Kidney (tissue), 14 donors: ENCODE measurements around the gene PSEN2. TPM values are rescaled to one million over a fixed set of nuclear protein-coding genes. Genes with fewer than 3 reads are reported as not detected.

Experiments used
- DNase-seq, 5 donors: peaks; one replicate each; pipeline ENCODE4 v3.0.0-alpha.2; 2013 to 2020
- FAIRE-seq: peaks from 2 replicates; lab custom pipeline; 2012; peaks lifted over from hg19 to GRCh38; lab: Jason Lieb, UNC
- H3K27ac ChIP-seq, 2 donors: one replicate each; pipeline ENCODE4 v1.7.0; 2013; ENCODE audit warnings: low read depth in 2 of 2, low read length in 2 of 2, inconsistent platforms in 1 of 2
- H3K27me3 ChIP-seq: one replicate; pipeline ENCODE4 v1.7.1; 2013; ENCODE audit warnings: low read length, inconsistent platforms; ENCODE audit not compliant: control insufficient read depth, insufficient read depth
- H3K36me3 ChIP-seq, 3 donors: one replicate each; pipeline versions ENCODE4 v1.7.0 to v1.7.1; 2013; ENCODE audit warnings: low read length in 3 of 3, control low read depth in 1 of 3, inconsistent platforms in 1 of 3; ENCODE audit not compliant: insufficient read depth in 3 of 3, control insufficient read depth in 2 of 3
- H3K4me1 ChIP-seq, 3 donors: one replicate each; pipeline versions ENCODE4 v1.7.0 to v1.7.1; 2013; ENCODE audit warnings: low read length in 3 of 3, inconsistent platforms in 1 of 3, low read depth in 1 of 3; ENCODE audit not compliant: control insufficient read depth in 2 of 3, insufficient read depth in 2 of 3
- H3K4me3 ChIP-seq, 3 donors: one replicate each; pipeline versions ENCODE4 v1.7.0 to v1.8.1; 2013; ENCODE audit warnings: low read length in 3 of 3, control low read depth in 1 of 3, inconsistent platforms in 1 of 3
- H3K9ac ChIP-seq, 3 donors: one replicate each; pipeline versions ENCODE4 v1.7.0 to v1.7.1; 2013; ENCODE audit warnings: low read length in 3 of 3, control low read depth in 1 of 3, inconsistent platforms in 1 of 3
- H3K9me3 ChIP-seq, 3 donors: one replicate each; pipeline versions ENCODE4 v1.7.0 to v1.7.1; 2013; ENCODE audit warnings: low read length in 3 of 3, control low read depth in 1 of 3, inconsistent platforms in 1 of 3; ENCODE audit not compliant: control insufficient read depth in 2 of 3, insufficient read depth in 1 of 3
- CTCF ChIP-seq: IDR thresholded peaks from 3 replicates; pipeline ENCODE4 v1.5.1; 2012; ENCODE audit warnings: mild to moderate bottlenecking, moderate library complexity, borderline replicate concordance; ENCODE audit not compliant: insufficient read depth; ENCODE audit errors: extremely low read depth
- intact Hi-C: fragments of 100-400 bp; cut with DNase I; formaldehyde crosslinking; loops from one replicate; pipeline ENCODE4 v1.11.1; 2022
- polyA plus RNA-seq: library from polyadenylated mRNA; stranded (reverse); fragments of 350-450 nt; fragmentation: Illumina TruSeq; extraction: RNeasy Lipid Tissue Mini Kit (QIAGEN cat#74804); gene quantifications from one replicate; pipeline ENCODE4 v1.2.3, GENCODE V29; 2014; ENCODE audit warnings: low read depth, low replicate concordance; ENCODE audit not compliant: insufficient read depth
- total RNA-seq: library from RNA; stranded (reverse); fragmentation: NEBNext Ultra II Directional; extraction: Animal tissue kit (Norgen Biotek cat#: 25700); gene quantifications from one replicate; pipeline ENCODE4 v1.2.1, GENCODE V29; 2021
- donor health status: control.
- donor health status: control.
- donor health status: control.
- donor health status: control.
- donor health status: control.
- donor health status: DM: yes; HTN: yes; CAD: no.
- donor health status: Normal renal cell carcinoma (clear cell type).

PSEN2 gene
- total and polyA plus RNA-seq, 2 donors from 2014 or later: 22.6 to 25.6 TPM

DNA sequence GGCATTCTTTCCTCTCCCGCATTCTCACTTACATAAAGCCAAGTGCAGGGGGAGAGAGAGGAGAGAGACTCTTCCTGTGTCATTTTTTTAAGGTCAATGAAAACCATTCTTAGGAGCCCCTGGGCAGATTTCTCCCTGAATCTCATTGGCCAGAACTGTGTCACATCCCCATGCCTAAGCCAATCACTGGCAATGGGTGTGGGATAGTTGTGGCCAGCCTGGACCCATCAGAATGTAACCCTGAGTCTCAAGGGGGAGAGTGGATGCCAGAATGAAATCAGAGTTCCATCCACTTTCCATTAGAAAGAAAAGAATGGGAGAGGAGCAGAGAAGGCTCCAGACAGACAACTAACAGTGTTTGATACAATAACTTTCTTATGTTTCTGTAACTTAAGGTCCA is 38.5 kb downstream of the PSEN2 start:
- DNase-seq: peak in 1 of 5 donors; percentile 48
- Histone ChIP-seq H3K27ac (no peak overlapping the region), H3K27me3 (no peaks in the 10 kb centered on the region), H3K9ac (no peak overlapping the region), H3K36me3 (no peaks in the 10 kb centered on the region), H3K9me3 (no peaks in the 10 kb centered on the region), H3K4me1 (no peaks in the 10 kb centered on the region), H3K4me3 (no peak overlapping the region)
- TF ChIP-seq CTCF: no peak
- intact Hi-C loops: no loop called here
- no peak for FAIRE-seq

GRCh38 chr1:226912587-226913176 is 42.3 kb downstream of the PSEN2 start:
- H3K9ac ChIP-seq: no peak overlapping the region
- H3K9me3 ChIP-seq: no peaks in the 10 kb centered on the region
- H3K27me3 ChIP-seq: no peaks in the 10 kb centered on the region
- H3K4me1 ChIP-seq: no peaks in the 10 kb centered on the region
- no peaks in the 10 kb centered on the region for H3K36me3 ChIP-seq
- peak in 4 of 5 donors; percentile 75 to 81 (median 80) for DNase-seq
- TF ChIP-seq CTCF: peak; percentile 76
- intact Hi-C loops: no loop called here
- H3K4me3 ChIP-seq: no peak overlapping the region
- no peak overlapping the region for H3K27ac ChIP-seq
- no peak for FAIRE-seq

GRCh38 chr1:226915672-226915995 is 45.2 kb downstream of the PSEN2 start:
- H3K4me3 ChIP-seq: no peak overlapping the region
- no peak overlapping the region for H3K9ac ChIP-seq
- TF ChIP-seq CTCF: no peak
- H3K27ac ChIP-seq: no peak overlapping the region
- H3K27me3 ChIP-seq: no peaks in the 10 kb centered on the region
- no peak for DNase-seq
- FAIRE-seq: no peak
- H3K36me3 ChIP-seq: no peaks in the 10 kb centered on the region
- no peaks in the 10 kb centered on the region for H3K4me1 ChIP-seq
- H3K9me3 ChIP-seq: no peaks in the 10 kb centered on the region
- intact Hi-C loops: no loop called here

DNA sequence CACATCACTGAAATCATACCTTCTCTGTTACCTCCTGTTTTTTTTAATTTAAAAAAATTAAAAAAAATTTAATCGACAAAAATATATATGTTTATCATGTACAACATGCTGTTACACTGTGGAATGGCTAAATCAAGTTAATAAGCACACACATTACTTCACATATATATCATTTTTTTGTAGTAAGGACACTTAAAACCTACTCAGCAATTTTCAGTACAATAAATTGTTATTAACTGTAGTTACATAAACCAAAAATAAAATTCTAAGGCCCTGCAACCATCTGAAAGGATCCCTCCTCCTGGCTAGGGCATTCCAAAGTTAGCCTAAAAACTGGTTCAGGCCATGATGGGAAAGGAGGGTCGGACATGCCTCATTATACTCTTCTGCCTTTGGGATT is 46.1 kb downstream of the PSEN2 start:
- intact Hi-C loops: no loop called here
- TF ChIP-seq CTCF: no peak
- no peak for FAIRE-seq

More for the DNA sequence above, 46.1 kb downstream of the PSEN2 start:
- Histone ChIP-seq H3K27me3 (no peaks in the 10 kb centered on the region), H3K27ac (no peak overlapping the region), H3K4me3 (no peak overlapping the region), H3K4me1 (no peaks in the 10 kb centered on the region), H3K9ac (no peak overlapping the region), H3K36me3 (no peaks in the 10 kb centered on the region), H3K9me3 (no peaks in the 10 kb centered on the region)
- DNase-seq: no peak
